ENCODE data around the gene ATP9B. TPM values are rescaled to one million over a fixed set of nuclear protein-coding genes. Genes with fewer than 3 reads are reported as not detected.

ATP9B gene
- total RNA-seq, 1 experiment from 2014 or later: 20.9 TPM

DNA sequence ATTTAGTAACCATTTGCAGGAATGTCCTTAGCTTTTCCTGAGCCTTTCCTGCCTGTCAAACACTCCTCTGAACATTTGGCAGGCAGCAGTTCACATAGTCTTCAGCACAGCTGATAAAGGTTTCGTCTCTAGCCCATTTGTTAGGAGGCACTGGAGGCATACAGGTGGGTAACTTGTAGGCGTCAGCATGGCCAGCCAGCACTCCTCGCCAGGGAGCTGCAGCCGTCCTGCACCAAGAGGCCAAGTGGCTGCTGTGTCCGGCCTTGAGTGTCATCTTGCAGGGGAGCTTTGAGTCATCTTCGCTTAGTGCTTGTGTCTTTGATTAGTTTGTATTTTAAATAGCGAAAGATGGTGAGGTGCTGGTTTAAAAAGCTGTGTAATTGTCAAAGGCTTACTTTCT lies 206.3 kb downstream of the ATP9B start:
- no peak overlapping the region for H2BK5ac ChIP-seq (ENCODE audit: insufficient read length, low read length)
- H3K27ac ChIP-seq (ENCODE audit: insufficient read length, low read depth, low read length): no peak overlapping the region
- no peaks in the 10 kb centered on the region for H3K27me3 ChIP-seq (ENCODE audit: insufficient read depth, low read length)
- H3K23ac ChIP-seq (ENCODE audit: insufficient read length, low read depth, low read length): no peak overlapping the region
- H3K9me3 ChIP-seq (ENCODE audit: control insufficient read depth, low read depth, low read length): no peaks in the 10 kb centered on the region
- H2AFZ ChIP-seq (ENCODE audit: low read length): no peak overlapping the region
- H3K56ac ChIP-seq (ENCODE audit: insufficient read length, low read depth, low read length): no peak overlapping the region
- Mint-ChIP-seq H3K27ac (peak overlapping the region in 2 of 3 experiments; percentile 31 to 42; a peak in 3 of 7 replicates), H3K9me3 (no peaks in the 10 kb centered on the region), H3K4me3 (no peak overlapping the region), H3K4me1 (peaks cover 11 to 13% of the 10 kb centered on the region in 2 experiments), H3K36me3 (ENCODE audit: insufficient read depth in 1 of 3, low read depth in 3 of 3) (peaks cover 0 to 7% (median 0%) of the 10 kb centered on the region in 3 experiments; a peak in 3 of 7 replicates), H3K27me3 (ENCODE audit: low read depth) (no peaks in the 10 kb centered on the region)
- H2BK15ac ChIP-seq (ENCODE audit: low read depth, low read length): no peak overlapping the region
- no peaks in the 10 kb centered on the region; the same call in 1 of the 2 replicates for H3K4me1 ChIP-seq (ENCODE audit: insufficient read depth, low read length)
- H4K8ac ChIP-seq (replicated peaks; ENCODE audit: insufficient read length, low read depth, low read length): no peak overlapping the region
- no peaks in the 10 kb centered on the region for H4K20me1 ChIP-seq (ENCODE audit: control insufficient read depth, insufficient read depth, insufficient read length)
- no peak overlapping the region for H3T11ph ChIP-seq (ENCODE audit: low read length)
- no peak overlapping the region for H4K5ac ChIP-seq (ENCODE audit: insufficient read length, low read depth, low read length)
- no peak overlapping the region for H2BK120ac ChIP-seq (ENCODE audit: low read depth, low read length, poor library complexity, severe bottlenecking)
- H3K14ac ChIP-seq (ENCODE audit: insufficient read depth, low read length): no peak overlapping the region
- H4K91ac ChIP-seq (ENCODE audit: insufficient read length, low read depth, low read length): no peak overlapping the region
- H3K4me2 ChIP-seq (ENCODE audit: insufficient read depth, insufficient read length, low read length): no peak overlapping the region
- H3K9ac ChIP-seq (ENCODE audit: extremely low read depth, insufficient read length, low read length): no peak overlapping the region
- H2AK5ac ChIP-seq (ENCODE audit: insufficient read length, low read length): no peak overlapping the region
- WGBS (ENCODE audit: extremely low coverage, insufficient read length, low lambda C conversion rate): 100% methylated on average over 1 of the region's 7 CpGs
- no peak overlapping the region for H3K4ac ChIP-seq (ENCODE audit: low read depth, low read length)
- H3K79me2 ChIP-seq (ENCODE audit: insufficient read depth, low read length): no peaks in the 10 kb centered on the region
- H2BK20ac ChIP-seq (ENCODE audit: low read depth, low read length, poor library complexity, severe bottlenecking): no peak overlapping the region
- H3K79me1 ChIP-seq (ENCODE audit: insufficient read depth, low read depth, low read length, poor library complexity, severe bottlenecking): no peaks in the 10 kb centered on the region
- TF ChIP-seq, protein P1, sequence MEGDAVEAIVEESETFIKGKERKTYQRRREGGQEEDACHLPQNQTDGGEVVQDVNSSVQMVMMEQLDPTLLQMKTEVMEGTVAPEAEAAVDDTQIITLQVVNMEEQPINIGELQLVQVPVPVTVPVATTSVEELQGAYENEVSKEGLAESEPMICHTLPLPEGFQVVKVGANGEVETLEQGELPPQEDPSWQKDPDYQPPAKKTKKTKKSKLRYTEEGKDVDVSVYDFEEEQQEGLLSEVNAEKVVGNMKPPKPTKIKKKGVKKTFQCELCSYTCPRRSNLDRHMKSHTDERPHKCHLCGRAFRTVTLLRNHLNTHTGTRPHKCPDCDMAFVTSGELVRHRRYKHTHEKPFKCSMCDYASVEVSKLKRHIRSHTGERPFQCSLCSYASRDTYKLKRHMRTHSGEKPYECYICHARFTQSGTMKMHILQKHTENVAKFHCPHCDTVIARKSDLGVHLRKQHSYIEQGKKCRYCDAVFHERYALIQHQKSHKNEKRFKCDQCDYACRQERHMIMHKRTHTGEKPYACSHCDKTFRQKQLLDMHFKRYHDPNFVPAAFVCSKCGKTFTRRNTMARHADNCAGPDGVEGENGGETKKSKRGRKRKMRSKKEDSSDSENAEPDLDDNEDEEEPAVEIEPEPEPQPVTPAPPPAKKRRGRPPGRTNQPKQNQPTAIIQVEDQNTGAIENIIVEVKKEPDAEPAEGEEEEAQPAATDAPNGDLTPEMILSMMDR (conservative IDR thresholded peaks at IDR 0.05): no peak
- H3K23me2 ChIP-seq (ENCODE audit: insufficient read length, low read depth, low read length, poor library complexity, severe bottlenecking): no peaks in the 10 kb centered on the region
- no peak overlapping the region for H3K18ac ChIP-seq (ENCODE audit: insufficient read length, low read depth, low read length)
- no peak for DNase-seq
- H2BK12ac ChIP-seq (ENCODE audit: insufficient read length, low read depth, low read length): no peak overlapping the region
